GM10847 (cell line): Measurements from ENCODE around the gene CYP8B1.

Source experiments
- POLR2A ChIP-seq: IDR thresholded peaks from 2 replicates; pipeline ENCODE4 v1.6.1; 2011; ENCODE audit not compliant: insufficient read length; ENCODE audit errors: extremely low read depth

The CYP8B1 gene

GRCh38 chr3:42846685-42847522, 28.8 kb downstream of the CYP8B1 start:
- TF ChIP-seq POLR2A: no peak

GRCh38 chr3:42844815-42845214, 30.9 kb downstream of the CYP8B1 start:
- TF ChIP-seq POLR2A: no peak

- no peak for TF ChIP-seq POLR2A
Measured at GRCh38 chr3:42844412-42844713, 31.3 kb downstream of the CYP8B1 start.

GRCh38 chr3:42843713-42844411, 31.8 kb downstream of the CYP8B1 start:
- TF ChIP-seq POLR2A: no peak

GRCh38 chr3:42841332-42841731, 34.3 kb downstream of the CYP8B1 start:
- TF ChIP-seq POLR2A: no peak

GRCh38 chr3:42839616-42840015, 36.1 kb downstream of the CYP8B1 start:
- TF ChIP-seq POLR2A: no peak

GRCh38 chr3:42838571-42838970, 37.1 kb downstream of the CYP8B1 start:
- no peak for TF ChIP-seq POLR2A

GRCh38 chr3:42836150-42837123, 39.2 kb downstream of the CYP8B1 start:
- TF ChIP-seq POLR2A: no peak

GRCh38 chr3:42831321-42831713, 44.4 kb downstream of the CYP8B1 start:
- TF ChIP-seq POLR2A: no peak

- TF ChIP-seq POLR2A: no peak
Measured at GRCh38 chr3:42830437-42831320, 45.0 kb downstream of the CYP8B1 start.

GRCh38 chr3:42829628-42830436, 45.8 kb downstream of the CYP8B1 start:
- TF ChIP-seq POLR2A: no peak

- no peak for TF ChIP-seq POLR2A
Measured at GRCh38 chr3:42829083-42829627, 46.5 kb downstream of the CYP8B1 start.

GRCh38 chr3:42827654-42828053, 48.0 kb downstream of the CYP8B1 start:
- no peak for TF ChIP-seq POLR2A

- TF ChIP-seq POLR2A: no peak
Measured at GRCh38 chr3:42827023-42827422, 48.7 kb downstream of the CYP8B1 start.

GRCh38 chr3:42826141-42826540, 49.5 kb downstream of the CYP8B1 start:
- TF ChIP-seq POLR2A: no peak
